Measurements from ENCODE around the gene FH.

The FH gene

GRCh38 chr1:241519308-241520079 lies at the start of gene FH:
Gene FH, minus strand, starts transcription at chr1:241519755. Its CDS starts 33 bp downstream, at chr1:241519722.
- FAIRE-seq: no peak

GRCh38 chr1:241560849-241561187 lies 41.3 kb upstream of the FH start:
- no peak for FAIRE-seq
- no peak for DNase-seq (ENCODE audit: low spot score)

More at GRCh38 chr1:241519308-241520079, at the start of gene FH:
- DNase-seq (ENCODE audit: low spot score): peak; percentile 93

GRCh38 chr1:241560146-241560848 lies 40.7 kb upstream of the FH start:
- FAIRE-seq: no peak
- no peak for DNase-seq (ENCODE audit: low spot score)

DNA sequence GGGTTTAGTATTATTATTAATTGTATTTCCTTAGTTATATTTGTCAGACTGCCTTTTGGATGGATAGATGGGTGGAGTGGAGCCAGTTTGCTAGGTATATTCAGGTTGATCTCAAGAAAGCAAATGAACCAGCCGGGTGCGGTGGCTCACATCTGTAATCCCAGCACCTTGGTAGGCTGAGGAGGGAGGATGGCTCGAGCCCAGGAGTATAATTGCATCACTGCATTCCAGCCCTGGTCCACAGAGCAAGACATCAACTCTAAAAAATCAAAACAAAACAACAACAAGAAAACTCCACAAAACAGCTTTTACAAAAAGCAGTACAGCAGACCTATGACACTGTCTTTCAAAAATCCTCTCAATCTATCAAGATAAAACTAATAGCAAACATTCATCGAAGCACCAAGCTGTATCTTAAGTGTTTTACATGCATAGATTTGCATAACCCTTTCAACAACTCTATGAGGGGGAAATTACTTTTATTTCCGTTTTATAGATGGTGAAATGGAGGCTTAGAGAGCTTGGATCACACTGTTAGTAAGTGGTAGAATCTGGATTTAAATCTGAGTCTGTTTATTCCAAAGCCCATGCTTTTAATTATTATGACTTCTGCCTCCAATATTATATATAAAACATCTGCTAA lies 38.1 kb upstream of the FH start:
- FAIRE-seq (no peak), DNase-seq (ENCODE audit: low spot score) (no peak)

DNA sequence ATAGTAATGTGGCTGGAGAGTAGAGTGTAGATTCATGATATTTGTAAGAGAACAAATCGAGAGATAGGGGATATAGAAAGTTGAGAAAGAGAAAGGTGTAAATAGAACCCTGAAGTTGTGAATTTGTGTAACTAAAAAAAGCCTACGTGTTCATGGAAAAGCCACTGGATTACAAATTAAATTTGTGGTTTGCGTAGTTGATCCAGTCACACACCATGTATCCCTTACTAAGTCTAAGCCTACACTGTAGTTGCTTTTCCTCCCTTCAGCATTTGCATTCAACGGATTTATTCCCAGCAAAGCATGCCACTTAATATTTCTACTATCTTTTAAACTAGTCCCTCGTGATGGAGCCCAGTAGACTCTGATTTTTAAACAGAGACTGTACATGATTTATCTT lies 37.5 kb upstream of the FH start:
- DNase-seq (ENCODE audit: low spot score) (no peak), FAIRE-seq (no peak)

DNA sequence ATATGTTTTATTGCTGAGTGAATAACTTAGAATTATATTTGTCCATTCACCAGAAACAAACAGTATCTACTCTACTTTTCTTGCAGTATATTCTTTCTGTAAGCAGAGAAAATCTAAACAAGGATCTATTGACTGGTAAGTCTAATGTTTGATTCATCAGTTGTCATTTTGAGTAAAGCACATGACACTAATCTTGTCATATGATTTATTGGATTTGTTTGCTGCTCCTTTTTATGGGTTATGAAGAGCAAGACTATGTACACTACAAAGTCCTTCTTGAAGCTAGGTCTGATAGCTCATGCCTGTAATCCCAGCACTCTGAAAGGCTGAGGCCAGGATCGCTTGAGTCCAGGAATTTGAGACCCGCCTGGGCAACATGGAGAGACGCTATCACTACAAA lies 36.0 kb upstream of the FH start:
- FAIRE-seq: no peak
- DNase-seq (ENCODE audit: low spot score): no peak

DNA sequence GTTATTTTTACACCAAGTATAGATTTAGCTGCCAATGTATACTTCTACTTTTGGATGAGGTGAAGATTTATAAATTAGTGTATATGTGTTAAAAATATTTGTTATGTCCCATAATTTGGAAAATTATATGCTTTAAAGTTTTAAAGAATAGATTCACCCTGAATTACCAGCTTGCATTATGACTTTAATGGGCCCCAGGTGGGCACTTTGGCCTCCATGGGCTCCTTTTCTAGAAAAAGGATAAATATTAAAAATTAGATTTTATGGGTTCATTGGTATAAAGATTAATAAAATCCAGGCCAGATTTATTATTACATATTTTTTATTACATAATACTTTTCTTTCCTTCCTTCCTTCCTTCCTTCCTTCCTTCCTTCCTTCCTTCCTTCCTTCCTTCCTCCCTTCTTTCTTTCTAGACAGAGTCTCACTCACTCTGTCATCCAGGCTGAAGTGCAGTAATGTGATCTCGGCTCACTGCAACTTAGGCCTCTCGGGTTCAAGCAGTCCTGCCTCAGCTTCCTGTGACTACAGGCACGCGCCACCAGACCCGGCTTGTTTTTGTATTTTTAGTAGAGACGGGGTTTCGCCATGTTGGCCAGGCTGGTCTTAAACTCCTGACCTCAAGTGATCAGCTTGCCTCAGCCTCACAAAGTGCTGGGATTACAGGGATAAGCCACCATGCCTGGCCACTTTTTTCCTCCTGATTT lies 34.5 kb upstream of the FH start:
- no peak for DNase-seq (ENCODE audit: low spot score)
- no peak for FAIRE-seq

DNA sequence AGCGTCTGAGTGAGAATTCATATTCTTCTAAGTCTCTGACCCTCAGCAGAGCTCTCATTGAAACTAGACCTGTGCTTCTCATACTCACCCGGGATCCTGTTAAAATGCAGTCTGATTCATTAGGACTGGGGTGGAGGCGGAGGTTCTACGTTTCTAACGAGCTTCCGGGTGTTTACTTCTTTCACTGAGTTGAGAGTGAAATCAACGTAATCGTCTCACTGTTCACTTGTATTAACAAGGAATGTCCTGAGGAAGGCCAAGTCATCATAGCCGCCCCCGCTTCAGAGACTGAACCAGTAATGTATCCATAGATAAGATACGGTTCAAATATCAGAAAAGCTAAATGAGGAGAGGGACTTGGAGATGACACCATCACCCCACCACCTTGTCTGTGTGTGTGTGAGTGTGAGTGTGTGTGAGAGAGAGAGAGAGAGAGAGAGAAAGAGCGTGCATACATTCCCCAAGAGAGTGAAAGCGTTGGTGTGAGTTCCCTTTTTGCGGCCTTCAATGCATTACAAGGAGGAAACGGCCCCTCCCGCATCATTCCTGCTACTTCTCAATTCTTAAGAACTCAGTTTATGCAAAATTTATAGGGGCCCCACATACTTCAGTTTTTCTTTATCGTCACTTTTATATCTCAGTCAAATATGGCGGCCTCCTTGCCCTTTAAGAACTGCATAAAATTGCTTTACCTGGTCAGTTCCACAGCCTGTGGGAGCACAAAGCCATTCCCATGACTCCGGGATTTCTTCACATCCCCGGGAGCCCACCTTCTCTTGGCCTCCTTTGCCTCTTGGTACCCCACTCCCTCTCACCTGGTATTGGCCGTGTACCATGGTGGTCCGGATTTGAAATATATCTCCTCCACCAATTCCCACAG lies 32.4 kb upstream of the FH start:
- FAIRE-seq: no peak
- no peak for DNase-seq (ENCODE audit: low spot score)

DNA sequence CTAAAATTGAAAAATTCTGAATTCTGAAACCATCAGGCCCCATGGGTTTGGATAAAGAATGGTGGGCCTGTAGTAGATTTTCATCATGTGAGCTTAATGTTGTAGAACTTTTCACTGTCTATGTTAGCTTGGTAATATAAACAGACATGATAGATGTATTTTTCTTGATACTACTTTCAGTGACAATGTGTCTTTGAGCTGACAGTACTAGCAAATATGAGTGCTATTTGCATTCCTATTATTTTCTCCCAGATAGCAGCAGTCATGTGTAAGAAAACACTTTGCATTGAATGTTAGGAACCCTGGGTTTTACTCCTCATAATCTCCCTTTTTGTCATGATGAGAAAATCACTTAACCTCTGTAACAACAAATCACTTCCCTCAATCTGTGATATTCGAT lies 30.8 kb upstream of the FH start:
- FAIRE-seq: no peak
- no peak for DNase-seq (ENCODE audit: low spot score)

DNA sequence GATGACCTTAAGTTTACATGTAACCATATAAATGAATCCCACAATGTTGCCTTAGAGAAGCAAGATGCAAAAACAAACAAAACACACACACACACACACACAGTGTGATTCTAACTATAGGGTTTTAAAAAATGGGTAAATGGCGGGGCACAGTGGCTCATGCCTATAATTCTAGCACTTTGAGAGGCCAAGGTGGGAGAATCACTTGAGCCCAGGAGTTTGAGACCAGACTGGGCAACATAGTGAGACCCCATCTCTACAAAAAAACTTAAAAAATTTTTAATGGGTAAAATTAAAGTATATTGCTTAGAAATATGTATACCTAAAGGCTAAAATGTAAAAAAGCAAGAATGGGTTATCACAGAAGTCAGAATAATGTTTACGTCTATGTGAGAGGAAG lies 28.5 kb upstream of the FH start:
- no peak for DNase-seq (ENCODE audit: low spot score)
- no peak for FAIRE-seq

GRCh38 chr1:241542199-241542907 lies 22.8 kb upstream of the FH start:
- DNase-seq (ENCODE audit: low spot score): no peak
- no peak for FAIRE-seq

- DNase-seq (ENCODE audit: low spot score) (no peak), FAIRE-seq (no peak)
Observed at GRCh38 chr1:241536969-241537368, 17.4 kb upstream of the FH start.

- DNase-seq (ENCODE audit: low spot score): no peak
- no peak for FAIRE-seq
Observed at GRCh38 chr1:241536304-241536703, 16.7 kb upstream of the FH start.

DNA sequence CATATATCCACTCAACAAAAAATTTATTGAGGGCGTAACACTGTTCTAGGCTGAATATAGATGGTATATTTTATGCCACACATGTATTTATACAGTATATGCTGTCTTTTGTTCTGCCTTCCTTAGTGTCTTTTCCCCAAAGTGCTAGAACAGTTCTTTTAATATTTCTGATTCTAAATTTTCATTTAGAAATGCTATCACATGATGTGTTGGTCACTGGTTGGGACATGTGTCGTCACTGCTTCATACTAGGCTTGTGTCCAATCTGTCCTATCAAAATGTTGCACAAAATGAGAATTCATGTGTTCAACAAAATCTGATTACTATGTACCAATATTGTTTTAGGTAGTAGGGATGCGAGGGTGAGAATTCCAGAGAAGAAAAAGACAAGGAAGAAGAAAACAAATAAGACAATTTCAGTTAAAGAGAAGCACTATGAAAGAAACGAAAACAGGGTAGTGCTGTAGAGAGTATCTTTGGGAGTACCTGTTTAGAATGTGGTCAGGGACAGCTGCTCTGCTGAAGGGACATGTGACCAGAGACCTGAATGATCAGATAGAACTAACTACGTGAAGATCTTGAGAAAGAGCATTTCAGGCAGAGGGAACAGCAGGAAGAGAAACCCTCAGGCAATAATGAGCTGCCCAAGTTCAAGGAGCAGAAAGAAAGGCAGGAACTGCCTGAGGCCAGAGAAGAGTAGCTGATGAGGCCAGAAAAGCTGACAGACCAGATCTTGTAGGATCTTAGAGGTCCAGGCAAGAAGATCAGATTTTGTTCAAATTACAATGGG lies 14.0 kb upstream of the FH start:
- DNase-seq (ENCODE audit: low spot score) (no peak), FAIRE-seq (no peak)

DNA sequence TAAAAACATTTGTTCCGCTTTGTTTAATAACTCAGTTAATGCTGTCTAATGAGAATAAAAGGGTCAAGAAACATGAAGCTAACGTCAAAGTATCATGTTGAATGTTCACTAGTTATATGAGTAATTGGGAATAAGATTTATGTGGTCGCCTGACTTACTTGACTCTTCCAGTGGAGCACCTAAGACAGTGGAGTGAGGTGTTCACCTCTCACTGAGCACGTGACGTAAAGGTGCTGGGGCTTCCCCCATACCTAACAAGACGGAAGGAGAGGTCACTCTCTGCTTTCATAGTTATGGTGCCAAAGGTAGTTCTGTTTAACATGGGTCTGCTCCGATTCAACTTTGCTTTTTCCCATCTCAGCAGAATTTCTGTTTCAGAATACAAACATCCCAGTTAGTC lies 13.3 kb upstream of the FH start:
- no peak for FAIRE-seq
- DNase-seq (ENCODE audit: low spot score): no peak

DNA sequence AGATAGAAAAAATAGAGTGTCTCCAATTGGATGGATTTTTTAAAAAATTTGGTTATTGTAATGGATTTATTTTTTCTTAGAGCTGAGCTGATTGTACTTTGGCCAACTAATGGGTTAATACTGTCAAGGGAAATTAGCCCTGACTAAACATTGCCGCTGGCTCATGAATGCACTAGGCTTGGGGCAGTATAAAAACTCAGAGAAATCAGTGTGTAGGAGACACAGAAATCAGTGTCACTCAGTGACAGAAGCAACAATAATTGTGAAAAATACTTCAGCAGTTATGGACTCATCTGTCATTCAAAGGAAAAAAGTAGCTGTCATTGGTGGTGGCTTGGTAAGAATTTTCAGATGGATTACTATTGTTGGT lies 12.6 kb upstream of the FH start, which contains the start of gene KMO:
TSS of gene KMO (plus strand) at position 217 of the 370 bp plus-strand sequence. CDS start at position 284, 67 bp downstream.
- FAIRE-seq: no peak

DNA sequence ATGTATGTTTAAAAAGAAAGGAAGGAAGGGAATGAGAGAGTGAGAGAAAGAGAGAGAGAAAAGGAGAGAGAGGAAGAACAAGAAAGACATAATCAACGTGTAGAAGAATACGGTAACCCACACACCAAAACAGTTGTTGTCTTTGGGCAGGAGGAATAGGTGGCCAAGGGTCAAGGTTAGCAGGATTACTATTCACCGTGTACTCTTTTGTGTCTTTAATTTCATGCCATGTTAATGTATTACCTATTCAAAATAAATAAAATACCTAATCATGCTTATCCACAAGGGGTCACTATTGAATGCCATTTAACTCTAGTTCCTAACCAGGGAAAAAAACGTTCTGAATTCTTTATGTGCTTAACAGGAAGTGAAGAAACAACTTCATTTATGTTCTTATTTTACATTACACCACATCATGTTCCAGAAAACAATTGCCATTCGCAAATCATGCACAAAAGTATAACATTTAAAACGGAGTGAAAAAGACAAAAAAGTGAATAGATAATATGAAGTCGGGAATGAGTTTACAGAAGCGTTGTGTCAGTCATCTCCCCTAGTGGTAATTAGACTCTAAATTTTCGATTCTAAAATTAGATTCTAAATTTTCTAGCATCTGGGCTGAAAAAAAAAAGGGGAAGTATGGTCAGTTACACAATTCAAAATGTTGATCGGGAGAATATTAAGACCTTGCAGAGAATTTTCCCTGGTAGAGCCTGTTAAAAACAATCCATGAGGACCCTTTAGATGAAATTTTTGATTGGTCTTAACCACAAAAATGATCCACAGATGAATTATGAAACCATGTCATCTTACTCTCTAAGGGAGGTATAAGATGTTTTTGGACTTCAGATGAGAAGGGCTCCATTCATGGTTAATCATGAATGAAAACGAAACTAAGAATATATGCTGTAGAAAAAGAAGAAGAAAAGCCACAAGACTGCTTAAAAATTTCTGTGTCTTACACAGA lies 11.9 kb upstream of the FH start:
- DNase-seq (ENCODE audit: low spot score) (peak; percentile 36), FAIRE-seq (no peak)

More for the DNA sequence above, 12.6 kb upstream of the FH start, which contains the start of gene KMO:
- DNase-seq (ENCODE audit: low spot score): no peak

- DNase-seq (ENCODE audit: low spot score) (no peak), FAIRE-seq (no peak)
Observed at GRCh38 chr1:241527146-241527545, 7.6 kb upstream of the FH start.
